GM19025 (cell line): ENCODE results near the gene LUZP1.
"Not testable (repeated sequence)": the region's sequence is repeated elsewhere in the genome, so short reads cannot be mapped to it uniquely, and the experiment has no call there.

Source experiments
- ATAC-seq: cut with Tn5 transposase; IDR thresholded peaks from one replicate; pipeline ENCODE4 v1.9.1; 2021; ENCODE audit warnings: mild to moderate bottlenecking, low read depth, moderate library complexity; ENCODE audit not compliant: unreplicated experiment

Gene LUZP1

GRCh38 chr1:23191199-23191598 is 22.5 kb upstream of the LUZP1 start:
- no peak for ATAC-seq

- not testable (repeated sequence) for ATAC-seq
These were observed 20.3 kb upstream of the LUZP1 start for GRCh38 chr1:23188936-23189452.

- no peak for ATAC-seq
These were observed 19.8 kb upstream of the LUZP1 start for GRCh38 chr1:23188434-23188884.

GRCh38 chr1:23187637-23188036 is 19.0 kb upstream of the LUZP1 start:
- ATAC-seq, result no peak

- ATAC-seq, result no peak
These were observed 16.7 kb upstream of the LUZP1 start for GRCh38 chr1:23185381-23185780.

GRCh38 chr1:23184212-23184934 is 15.7 kb upstream of the LUZP1 start:
- no peak for ATAC-seq

GRCh38 chr1:23179862-23180261 is 11.2 kb upstream of the LUZP1 start:
- ATAC-seq, result no peak

GRCh38 chr1:23178950-23179349 is 10.3 kb upstream of the LUZP1 start:
- no peak for ATAC-seq

- no peak for ATAC-seq
These were observed 9.8 kb upstream of the LUZP1 start for GRCh38 chr1:23178414-23178813.

- ATAC-seq, result no peak
These were observed 9.1 kb upstream of the LUZP1 start for GRCh38 chr1:23177438-23178380.

GRCh38 chr1:23177031-23177430 is 8.4 kb upstream of the LUZP1 start:
- no peak for ATAC-seq

GRCh38 chr1:23174426-23175110 is 5.9 kb upstream of the LUZP1 start:
- ATAC-seq, result no peak

- no peak for ATAC-seq
These were observed 2.6 kb upstream of the LUZP1 start for GRCh38 chr1:23171181-23171755.

- ATAC-seq, result no peak
These were observed 1.2 kb upstream of the LUZP1 start for GRCh38 chr1:23169727-23170335.

- no peak for ATAC-seq
These were observed 529 bp upstream of the LUZP1 start for GRCh38 chr1:23169195-23169575.

GRCh38 chr1:23168079-23168444 is 594 bp downstream of the LUZP1 start:
- no peak for ATAC-seq

- no peak for ATAC-seq
These were observed 1.1 kb downstream of the LUZP1 start for GRCh38 chr1:23167353-23168078.

- ATAC-seq, result no peak
These were observed 1.8 kb downstream of the LUZP1 start for GRCh38 chr1:23166854-23167253.

GRCh38 chr1:23163395-23163794 is 5.3 kb downstream of the LUZP1 start:
- no peak for ATAC-seq
